ENCODE results near the gene TPST1.
"Not testable (repeated sequence)": the region's sequence is repeated elsewhere in the genome, so short reads cannot be mapped to it uniquely, and the experiment has no call there.

TPST1 gene

GRCh38 chr7:66297579-66297978, 92.4 kb downstream of the TPST1 start:
- DNase-seq = no peak

- DNase-seq = no peak
Observed at GRCh38 chr7:66301249-66301648, 96.1 kb downstream of the TPST1 start.

- no peak for DNase-seq
Observed at GRCh38 chr7:66301737-66302136, 96.6 kb downstream of the TPST1 start.

- DNase-seq = no peak
Observed at GRCh38 chr7:66303454-66304155, 98.5 kb downstream of the TPST1 start.

- no peak for DNase-seq
Observed at GRCh38 chr7:66304536-66304935, 99.4 kb downstream of the TPST1 start.

GRCh38 chr7:66306243-66306642, 101.1 kb downstream of the TPST1 start:
- DNase-seq = no peak

- no peak for DNase-seq
Observed at GRCh38 chr7:66307591-66308215, 102.6 kb downstream of the TPST1 start.

- no peak for DNase-seq
Observed at GRCh38 chr7:66308411-66308810, 103.3 kb downstream of the TPST1 start.

- no peak for DNase-seq
Observed at GRCh38 chr7:66310620-66311019, 105.5 kb downstream of the TPST1 start.

GRCh38 chr7:66313886-66314568, 108.9 kb downstream of the TPST1 start:
- no peak for DNase-seq

GRCh38 chr7:66315192-66315591, 110.1 kb downstream of the TPST1 start:
- DNase-seq = no peak

- DNase-seq = no peak
Observed at GRCh38 chr7:66319407-66319979, 114.4 kb downstream of the TPST1 start.

- DNase-seq = no peak
Observed at GRCh38 chr7:66321283-66321682, 116.1 kb downstream of the TPST1 start.

- DNase-seq = no peak
Observed at GRCh38 chr7:66323114-66323796, 118.1 kb downstream of the TPST1 start.

- not testable (repeated sequence) for DNase-seq
Observed at GRCh38 chr7:66324985-66325384, 119.9 kb downstream of the TPST1 start.

- DNase-seq = no peak
Observed at GRCh38 chr7:66326501-66327215, 121.5 kb downstream of the TPST1 start.

GRCh38 chr7:66330961-66331360, 125.8 kb downstream of the TPST1 start:
- DNase-seq = no peak

GRCh38 chr7:66331883-66332282, 126.7 kb downstream of the TPST1 start:
- no peak for DNase-seq

GRCh38 chr7:66333443-66333842, 128.3 kb downstream of the TPST1 start:
- no peak for DNase-seq

- no peak for DNase-seq
Observed at GRCh38 chr7:66335318-66335717, 130.2 kb downstream of the TPST1 start.

- no peak for DNase-seq
Observed at GRCh38 chr7:66336760-66337159, 131.6 kb downstream of the TPST1 start.

- DNase-seq = no peak
Observed at GRCh38 chr7:66339141-66339540, 134.0 kb downstream of the TPST1 start.

GRCh38 chr7:66344166-66344565, 139.0 kb downstream of the TPST1 start:
- DNase-seq = no peak

All from NCI-H510A treated with DMSO at 0.1 percent for 48 hours (cell line).